Left lung (tissue), 10 donors: ENCODE results near the gene ETV6. TPM values are rescaled to one million over a fixed set of nuclear protein-coding genes. Genes with fewer than 3 reads are reported as not detected.

Experiments
- ATAC-seq: fragments of 200-7000 bp; cut with Tn5 transposase; one replicate; pipeline ENCODE4 v1.9.1; 2020; ENCODE audit warnings: moderate library complexity
- DNase-seq, 4 donors: peaks; one replicate each; pipeline ENCODE4 v3.0.0-alpha.2; 2013 to 2020
- H3K27ac ChIP-seq, 2 donors: fragments of 200-600 bp; sonication (generic) in 1 of 2; one replicate each; pipeline versions ENCODE4 v1.5.0 to v1.8.0; 2020 to 2021
- H3K27me3 ChIP-seq, 2 donors: fragments of 200-600 bp; sonication (generic) in 1 of 2; one replicate each; pipeline versions ENCODE4 v1.5.0 to v1.8.0; 2020 to 2021
- H3K36me3 ChIP-seq, 2 donors: fragments of 200-600 bp; sonication (generic) in 1 of 2; one replicate each; pipeline versions ENCODE4 v1.5.0 to v1.8.0; 2020 to 2021
- H3K4me1 ChIP-seq, 2 donors: fragments of 200-600 bp; one replicate each; pipeline ENCODE4 v1.8.0; 2021
- H3K4me3 ChIP-seq, 2 donors: fragments of 200-600 bp; sonication (generic) in 1 of 2; one replicate each; pipeline versions ENCODE4 v1.5.0 to v1.8.0; 2020 to 2021; ENCODE audit warnings: mild to moderate bottlenecking in 1 of 2
- H3K9me3 ChIP-seq, 2 donors: fragments of 200-600 bp; sonication (generic) in 1 of 2; one replicate each; pipeline versions ENCODE4 v1.5.0 to v1.8.0; 2020 to 2021
- intact Hi-C, 2 donors: fragments of 100-400 bp; cut with DNase I; formaldehyde crosslinking; loops; one replicate each; pipeline versions ENCODE4 v1.11.2 to v1.14.2; 2022
- polyA plus RNA-seq, 6 donors: library from polyadenylated mRNA; unstranded; fragments of 120-200 nt; gene quantifications; one replicate each; pipeline ENCODE4 v1.2.1, GENCODE V29; 2013; ENCODE audit not compliant: insufficient read length in 6 of 6
- total RNA-seq, 2 donors: library from RNA; stranded (reverse); fragmentation: NEBNext Ultra II Directional; extraction: Animal tissue kit (Norgen Biotek cat#: 25700); gene quantifications; one replicate each; pipeline ENCODE4 v1.2.1, GENCODE V29; 2021
- TF ChIP-seq, protein P1 (sequence below), 2 donors: fragments of 200-600 bp; sonication (generic) in 1 of 2; IDR thresholded peaks; one replicate each; pipeline versions ENCODE4 v1.5.0 to v1.8.0; 2021; ENCODE audit warnings: antibody characterized with exemption in 2 of 2
- donor health status: DM: no; HTN: yes; CAD: no.
- donor health status: DM: no; HTN: no; CAD: no.

ETV6 gene
- total and polyA plus RNA-seq, 8 donors = 16.0 to 44.7 (median 17.1) TPM

DNA sequence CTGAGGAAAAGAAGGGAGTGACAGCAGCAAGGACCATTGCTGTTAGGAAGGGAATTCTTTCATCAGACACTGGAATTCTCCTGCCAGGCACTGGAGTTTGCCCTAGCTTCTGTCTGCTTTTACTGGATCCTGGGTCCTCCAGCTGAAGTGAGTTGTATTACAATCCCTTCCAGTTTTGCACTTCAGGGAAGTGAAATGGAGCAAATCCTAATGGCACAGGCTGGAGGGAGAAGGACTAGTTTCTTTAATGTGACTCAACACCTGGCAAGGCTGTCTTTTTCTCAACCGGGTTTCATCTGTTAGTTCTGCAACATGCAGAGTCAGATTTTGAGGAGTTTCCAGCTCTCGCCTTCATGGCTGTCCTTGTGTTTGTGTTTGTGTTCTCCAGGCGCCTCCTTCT, 45.8 kb downstream of the ETV6 start:
- intact Hi-C loops = no loop called here
- Histone ChIP-seq H3K27ac (no peak overlapping the region), H3K4me3 (no peak overlapping the region), H3K27me3 (no peaks in the 10 kb centered on the region), H3K36me3 (no peaks in the 10 kb centered on the region), H3K4me1 (peaks cover 0 to 50% of the 10 kb centered on the region in 2 donors), H3K9me3 (no peaks in the 10 kb centered on the region)
- ATAC-seq = peak; percentile 46
- DNase-seq = no peak
- TF ChIP-seq, protein P1, sequence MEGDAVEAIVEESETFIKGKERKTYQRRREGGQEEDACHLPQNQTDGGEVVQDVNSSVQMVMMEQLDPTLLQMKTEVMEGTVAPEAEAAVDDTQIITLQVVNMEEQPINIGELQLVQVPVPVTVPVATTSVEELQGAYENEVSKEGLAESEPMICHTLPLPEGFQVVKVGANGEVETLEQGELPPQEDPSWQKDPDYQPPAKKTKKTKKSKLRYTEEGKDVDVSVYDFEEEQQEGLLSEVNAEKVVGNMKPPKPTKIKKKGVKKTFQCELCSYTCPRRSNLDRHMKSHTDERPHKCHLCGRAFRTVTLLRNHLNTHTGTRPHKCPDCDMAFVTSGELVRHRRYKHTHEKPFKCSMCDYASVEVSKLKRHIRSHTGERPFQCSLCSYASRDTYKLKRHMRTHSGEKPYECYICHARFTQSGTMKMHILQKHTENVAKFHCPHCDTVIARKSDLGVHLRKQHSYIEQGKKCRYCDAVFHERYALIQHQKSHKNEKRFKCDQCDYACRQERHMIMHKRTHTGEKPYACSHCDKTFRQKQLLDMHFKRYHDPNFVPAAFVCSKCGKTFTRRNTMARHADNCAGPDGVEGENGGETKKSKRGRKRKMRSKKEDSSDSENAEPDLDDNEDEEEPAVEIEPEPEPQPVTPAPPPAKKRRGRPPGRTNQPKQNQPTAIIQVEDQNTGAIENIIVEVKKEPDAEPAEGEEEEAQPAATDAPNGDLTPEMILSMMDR (IDR thresholded peaks at IDR 0.05) = no peak

DNA sequence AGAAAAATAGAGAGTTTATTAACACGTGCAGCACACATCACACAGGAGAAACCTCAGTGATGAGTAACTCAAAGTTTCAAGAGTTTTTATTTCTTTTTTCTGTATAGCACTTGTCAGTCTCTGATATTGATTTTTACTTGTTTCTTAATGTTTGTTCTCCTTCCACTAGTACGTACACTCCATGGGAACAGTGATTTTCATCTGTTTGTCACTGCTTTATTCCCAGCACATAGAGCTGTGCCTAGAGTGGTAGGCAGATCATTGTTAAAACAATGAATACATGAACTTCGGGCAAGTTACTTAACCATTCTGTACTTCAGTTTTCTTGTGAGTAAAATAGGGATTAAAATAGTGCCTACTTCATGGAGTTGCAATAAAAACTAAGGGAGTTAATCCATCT, 46.6 kb downstream of the ETV6 start:
- Histone ChIP-seq H3K9me3 (no peaks in the 10 kb centered on the region), H3K27me3 (no peaks in the 10 kb centered on the region), H3K27ac (no peak overlapping the region), H3K36me3 (no peaks in the 10 kb centered on the region), H3K4me3 (no peak overlapping the region), H3K4me1 (peaks cover 0 to 45% of the 10 kb centered on the region in 2 donors)
- DNase-seq = no peak
- ATAC-seq = no peak
- TF ChIP-seq, protein P1 (IDR thresholded peaks at IDR 0.05) = no peak
- intact Hi-C loops = no loop called here

DNA sequence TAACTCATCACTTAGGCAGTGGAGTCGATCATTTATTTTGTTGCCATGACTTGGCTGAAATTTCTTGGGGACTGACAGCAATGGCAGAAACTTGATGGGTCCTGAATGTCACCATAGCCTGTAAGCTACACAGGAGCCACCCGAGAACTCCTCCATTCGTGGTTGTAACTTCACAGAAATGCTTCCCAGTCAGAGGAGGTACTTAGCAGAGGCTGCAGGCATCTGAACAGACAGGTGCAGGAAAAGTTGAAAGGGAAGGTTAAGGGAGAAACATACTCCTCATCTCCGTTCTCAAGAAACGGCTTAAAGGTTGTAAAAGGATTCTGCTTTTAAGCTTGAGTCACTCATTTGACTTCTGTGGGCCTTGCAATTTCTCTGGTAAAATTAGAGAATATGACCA, 47.7 kb downstream of the ETV6 start:
- H3K4me3 ChIP-seq = no peak overlapping the region
- no peaks in the 10 kb centered on the region for H3K36me3 ChIP-seq
- H3K9me3 ChIP-seq = no peaks in the 10 kb centered on the region
- peaks cover 0 to 44% of the 10 kb centered on the region in 2 donors for H3K4me1 ChIP-seq
- intact Hi-C loops = no loop called here
- TF ChIP-seq, protein P1 (IDR thresholded peaks at IDR 0.05) = no peak
- ATAC-seq = no peak
- H3K27me3 ChIP-seq = no peaks in the 10 kb centered on the region
- no peak overlapping the region for H3K27ac ChIP-seq
- DNase-seq = no peak

DNA sequence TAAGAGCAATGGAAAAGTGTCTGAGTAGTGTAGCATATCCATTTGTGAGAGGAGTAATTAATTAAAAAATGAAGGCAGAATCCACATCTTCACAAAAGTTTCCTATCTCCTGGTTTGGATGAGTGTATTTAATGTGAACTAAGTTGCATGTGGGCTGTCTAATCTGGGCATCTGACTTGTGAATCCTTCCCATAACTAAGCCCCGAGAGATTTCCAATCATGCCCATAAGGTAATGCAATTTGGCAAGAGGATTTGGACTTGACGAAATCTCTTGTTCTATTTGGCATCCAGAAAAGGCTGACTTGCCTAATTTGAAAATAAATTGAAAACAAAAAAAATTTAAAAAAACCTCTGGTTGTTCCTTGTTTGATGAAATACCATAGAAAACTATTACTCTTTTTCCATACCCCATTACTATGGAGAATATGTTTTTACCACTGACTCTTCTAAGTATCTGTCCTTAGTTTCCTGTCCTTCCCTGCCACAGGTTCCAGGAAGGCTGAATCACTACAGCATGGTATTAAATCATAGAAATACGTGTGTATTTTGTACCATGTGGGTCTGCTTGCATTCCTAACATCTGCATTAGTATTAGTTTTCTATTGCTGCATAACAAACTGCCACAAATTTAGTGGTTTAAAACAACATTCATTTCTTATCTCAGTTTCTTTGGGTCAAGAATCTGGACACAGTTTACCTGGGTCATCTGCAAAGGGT, 48.4 kb downstream of the ETV6 start:
- H3K4me1 ChIP-seq = peaks cover 0 to 38% of the 10 kb centered on the region in 2 donors
- no peak overlapping the region for H3K4me3 ChIP-seq
- DNase-seq (no peak), ATAC-seq (no peak)
- intact Hi-C loops = no loop called here
- H3K9me3 ChIP-seq = no peaks in the 10 kb centered on the region
- H3K27ac ChIP-seq = peak overlapping the region in 1 of 2 donors; percentile 24
- no peaks in the 10 kb centered on the region for H3K36me3 ChIP-seq
- TF ChIP-seq, protein P1 (IDR thresholded peaks at IDR 0.05) = no peak
- H3K27me3 ChIP-seq = no peaks in the 10 kb centered on the region

DNA sequence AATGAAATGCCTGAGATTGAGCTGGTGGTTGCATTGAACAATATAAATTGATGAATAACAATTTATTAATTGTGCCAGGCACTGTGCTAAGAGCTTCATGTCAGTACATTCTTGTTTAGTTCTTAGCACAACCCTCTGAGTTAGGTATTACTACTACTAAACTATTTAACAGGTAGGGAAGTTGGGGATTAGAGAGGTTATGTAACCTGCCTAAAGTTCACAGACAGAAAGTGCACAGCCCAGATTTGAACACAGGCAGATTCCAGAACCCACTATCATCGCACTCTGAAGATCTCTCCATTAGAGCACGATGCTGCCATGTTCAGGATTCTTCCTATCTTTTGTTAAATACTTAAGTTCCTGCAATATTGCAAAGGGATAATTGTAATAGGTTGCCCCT, 49.3 kb downstream of the ETV6 start:
- Histone ChIP-seq H3K4me1 (peaks cover 0 to 33% of the 10 kb centered on the region in 2 donors), H3K36me3 (no peaks in the 10 kb centered on the region), H3K4me3 (no peak overlapping the region), H3K9me3 (no peaks in the 10 kb centered on the region), H3K27me3 (no peaks in the 10 kb centered on the region), H3K27ac (peak overlapping the region in 1 of 2 donors; percentile 24)
- ATAC-seq (no peak), DNase-seq (no peak)
- intact Hi-C loops = no loop called here
- TF ChIP-seq, protein P1 (IDR thresholded peaks at IDR 0.05) = no peak
